ENCODE results near the gene TAOK1. TPM values are rescaled to one million over a fixed set of nuclear protein-coding genes. Genes with fewer than 3 reads are reported as not detected.

Gene TAOK1
- total and polyA plus RNA-seq, 9 of the 15 experiments (the other 6 are each of a cell fraction or from before 2014, with no cell fraction given): 3.2 to 33.1 (median 16.5) TPM

GRCh38 chr17:29582254-29582765, 192.1 kb downstream of the TAOK1 start (continued):
- no peak for TF ChIP-seq GTF2E2 (tag; IDR thresholded peaks at IDR 0.05)
- no peak for TF ChIP-seq ZNF121 (CRISPR knock-in tag; conservative IDR thresholded peaks at IDR 0.05)
- no peak for TF ChIP-seq RFX1 (IDR thresholded peaks at IDR 0.05)
- no peak for TF ChIP-seq CBFB (CRISPR knock-in tag; IDR thresholded peaks at IDR 0.05)
- no peak for TF ChIP-seq ZNF197 (CRISPR knock-in tag; IDR thresholded peaks at IDR 0.05; ENCODE audit: low read depth)
- no peak for TF ChIP-seq HDAC1 (IDR thresholded peaks at IDR 0.05)
- no peak for TF ChIP-seq FOXP4 (CRISPR knock-in tag; IDR thresholded peaks at IDR 0.05; ENCODE audit: borderline replicate concordance)
- TF ChIP-seq BCOR (IDR thresholded peaks at IDR 0.05): peak; percentile 86
- TF ChIP-seq CEBPB (tag; IDR thresholded peaks at IDR 0.05): no peak
- no peak for TF ChIP-seq TCF15 (CRISPR knock-in tag; IDR thresholded peaks at IDR 0.05)
- TF ChIP-seq KDM1A (IDR thresholded peaks at IDR 0.05): peak in 1 of 2 experiments; percentile 68; a peak in 3 of 4 replicates
- TF ChIP-seq PHF21A (IDR thresholded peaks at IDR 0.05; ENCODE audit: borderline replicate concordance, low read depth): no peak
- TF ChIP-seq ZNF764 (CRISPR knock-in tag; IDR thresholded peaks at IDR 0.05; ENCODE audit: low read depth): no peak
- 0 out of 2 replicates have a peak, but pooled peaks have one; percentile 24 for TF ChIP-seq SMARCA5 (IDR thresholded peaks at IDR 0.05)
- TF ChIP-seq GMEB1 (CRISPR knock-in tag; IDR thresholded peaks at IDR 0.05): no peak

Data from K562 (cell line).